Neuronal stem cell (in vitro differentiated cells): ENCODE data around the gene AAMP.

Experiments used
- DNase-seq: peaks from one replicate; pipeline ENCODE4 v3.0.0-alpha.2; 2013; ENCODE audit warnings: low spot score
- H2AFZ ChIP-seq: one replicate; pipeline ENCODE4 v1.6.1; 2013; ENCODE audit warnings: mild to moderate bottlenecking, low read length, inconsistent platforms
- H2AK5ac ChIP-seq: 2 replicates; pipeline ENCODE4 v1.6.1; 2013; ENCODE audit warnings: low read depth, mild to moderate bottlenecking, inconsistent platforms, low read length, moderate library complexity, mixed read lengths
- H2BK120ac ChIP-seq: 2 replicates; pipeline ENCODE4 v1.6.1; 2013; ENCODE audit warnings: low read depth, mild to moderate bottlenecking, inconsistent platforms, low read length, moderate library complexity, mixed read lengths
- H2BK12ac ChIP-seq: one replicate; pipeline ENCODE4 v1.6.1; 2013; ENCODE audit warnings: low read length, inconsistent platforms
- H2BK15ac ChIP-seq: 2 replicates; pipeline ENCODE4 v1.6.1; 2013; ENCODE audit warnings: mild to moderate bottlenecking, low read length, inconsistent platforms, mixed read lengths
- H2BK5ac ChIP-seq: one replicate; pipeline ENCODE4 v1.6.1; 2013; ENCODE audit warnings: inconsistent platforms, mild to moderate bottlenecking, low read length, moderate library complexity
- H3K14ac ChIP-seq: one replicate; pipeline ENCODE4 v1.6.1; 2013; ENCODE audit warnings: low read length, inconsistent platforms
- H3K18ac ChIP-seq: 2 replicates; pipeline ENCODE4 v1.6.1; 2013; ENCODE audit warnings: low read length, inconsistent platforms
- H3K23ac ChIP-seq: 2 replicates; pipeline ENCODE4 v1.6.1; 2013; ENCODE audit warnings: low read depth, mild to moderate bottlenecking, mixed read lengths, low read length, inconsistent platforms; ENCODE audit not compliant: poor library complexity
- H3K27ac ChIP-seq: replicated peaks from 3 replicates; pipeline ENCODE4 v1.5.1; 2013; ENCODE audit warnings: low read length, inconsistent platforms
- H3K27me3 ChIP-seq, 3 experiments: 2 replicates each; pipeline ENCODE4 v1.6.1; 2013; ENCODE audit warnings: low read length in 3 of 3, mild to moderate bottlenecking in 2 of 3, inconsistent platforms in 1 of 3, low read depth in 1 of 3, mixed read lengths in 1 of 3, moderate library complexity in 1 of 3; ENCODE audit not compliant: control insufficient read depth in 3 of 3, insufficient read depth in 3 of 3
- H3K36me3 ChIP-seq, 2 donors: replicated peaks in 1 of 2; 2 replicates each; pipeline ENCODE4 v1.6.1; 2013; ENCODE audit warnings: low read length in 2 of 2; ENCODE audit not compliant: control insufficient read depth in 2 of 2, insufficient read depth in 2 of 2
- H3K4ac ChIP-seq: 2 replicates; pipeline ENCODE4 v1.6.1; 2013; ENCODE audit warnings: inconsistent platforms, mild to moderate bottlenecking, low read length, moderate library complexity
- H3K4me1 ChIP-seq, 2 donors: 1 replicate in 1 of 2; 2 replicates in 1 of 2; pipeline ENCODE4 v1.6.1; 2013; ENCODE audit warnings: low read length in 2 of 2, low read depth in 1 of 2; ENCODE audit not compliant: control insufficient read depth in 2 of 2, insufficient read depth in 1 of 2
- H3K4me2 ChIP-seq: one replicate; pipeline ENCODE4 v1.6.1; 2013; ENCODE audit warnings: mild to moderate bottlenecking, low read length, inconsistent platforms; ENCODE audit not compliant: insufficient read depth, poor library complexity, severe bottlenecking
- H3K4me3 ChIP-seq, 2 donors: 2 replicates each; pipeline ENCODE4 v1.5.1; 2013; ENCODE audit warnings: low read length in 2 of 2, mild to moderate bottlenecking in 2 of 2, inconsistent platforms in 1 of 2, moderate library complexity in 1 of 2
- H3K79me1 ChIP-seq: one replicate; pipeline ENCODE4 v1.6.1; 2013; ENCODE audit warnings: low read depth, mild to moderate bottlenecking, inconsistent platforms, low read length, moderate library complexity
- H3K9ac ChIP-seq: one replicate; pipeline ENCODE4 v1.6.1; 2013; ENCODE audit warnings: mild to moderate bottlenecking, low read depth, low read length, inconsistent platforms; ENCODE audit not compliant: poor library complexity
- H3K9me3 ChIP-seq, 2 donors: replicated peaks in 1 of 2; 2 replicates each; pipeline versions ENCODE3 to v1.6.1; 2013; ENCODE audit warnings: low read length in 2 of 2, mild to moderate bottlenecking in 2 of 2, inconsistent platforms in 1 of 2, low read depth in 1 of 2, mixed read lengths in 1 of 2, moderate library complexity in 1 of 2; ENCODE audit not compliant: control insufficient read depth in 2 of 2, insufficient read depth in 1 of 2
- H4K8ac ChIP-seq: one replicate; pipeline ENCODE4 v1.6.1; 2013; ENCODE audit warnings: low read depth, mild to moderate bottlenecking, inconsistent platforms, low read length, moderate library complexity
- H4K91ac ChIP-seq: one replicate; pipeline ENCODE4 v1.6.1; 2013; ENCODE audit warnings: low read length, low read depth, mild to moderate bottlenecking, inconsistent platforms; ENCODE audit not compliant: poor library complexity
- WGBS, 2 donors: extraction: QIAGEN DNeasy Blood & Tissue Kit; methylation state at CpG; one replicate each; pipeline ENCODE4 v1.1.7; 2013; ENCODE audit warnings: missing lambda C conversion rate in 2 of 2, mixed read lengths in 1 of 2; ENCODE audit not compliant: insufficient read length in 2 of 2, insufficient replicate concordance in 1 of 2; ENCODE audit errors: extremely low coverage in 2 of 2; 5-methylcytosine and 5-hydroxymethylcytosine counted together

The AAMP gene

DNA sequence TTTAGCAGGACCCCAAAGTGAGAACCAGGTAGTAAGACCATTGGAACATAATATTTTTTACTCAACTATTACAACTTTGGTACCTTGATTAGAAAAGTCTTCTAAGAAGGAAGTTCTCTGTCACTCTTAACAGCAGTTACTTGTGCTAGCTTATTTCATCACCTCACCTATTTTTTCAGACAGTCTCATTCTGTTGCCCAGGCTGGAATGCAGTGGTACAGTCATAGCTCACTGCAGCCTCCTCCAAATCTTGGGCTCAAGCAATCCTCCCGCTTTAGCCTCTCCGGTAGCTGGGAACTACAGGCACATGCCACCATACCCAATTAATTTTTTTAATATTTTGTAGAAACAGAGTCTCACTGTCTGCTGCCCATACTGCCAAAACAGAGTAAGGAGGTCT lies 34.9 kb downstream of the AAMP start:
- no peak overlapping the region for H4K91ac ChIP-seq
- peaks cover 4% of the 10 kb centered on the region for H3K79me1 ChIP-seq
- no CpG with 5 or more reads among the region's 2 CpGs for WGBS, 2 donors
- no peak overlapping the region for H2BK5ac ChIP-seq
- H3K4me2 ChIP-seq, result no peak overlapping the region
- no peaks in the 10 kb centered on the region for H3K27me3 ChIP-seq
- no peak overlapping the region for H3K14ac ChIP-seq
- H3K27ac ChIP-seq, result no peak overlapping the region
- peaks cover 0 to 9% of the 10 kb centered on the region in 2 donors for H3K9me3 ChIP-seq
- H2BK120ac ChIP-seq, result no peak overlapping the region
- H3K4ac ChIP-seq, result no peak overlapping the region
- H3K4me1 ChIP-seq, result no peaks in the 10 kb centered on the region
- H3K18ac ChIP-seq, result no peak overlapping the region
- no peak overlapping the region for H2AK5ac ChIP-seq
- no peak overlapping the region for H3K9ac ChIP-seq
- no peak overlapping the region for H2BK15ac ChIP-seq
- no peak overlapping the region for H2BK12ac ChIP-seq
- H3K36me3 ChIP-seq, result peaks cover 21 to 96% of the 10 kb centered on the region in 2 donors
- no peak for DNase-seq
- H3K4me3 ChIP-seq, result no peak overlapping the region
- H4K8ac ChIP-seq, result no peak overlapping the region
- no peak overlapping the region for H3K23ac ChIP-seq
- H2AFZ ChIP-seq, result no peak overlapping the region

DNA sequence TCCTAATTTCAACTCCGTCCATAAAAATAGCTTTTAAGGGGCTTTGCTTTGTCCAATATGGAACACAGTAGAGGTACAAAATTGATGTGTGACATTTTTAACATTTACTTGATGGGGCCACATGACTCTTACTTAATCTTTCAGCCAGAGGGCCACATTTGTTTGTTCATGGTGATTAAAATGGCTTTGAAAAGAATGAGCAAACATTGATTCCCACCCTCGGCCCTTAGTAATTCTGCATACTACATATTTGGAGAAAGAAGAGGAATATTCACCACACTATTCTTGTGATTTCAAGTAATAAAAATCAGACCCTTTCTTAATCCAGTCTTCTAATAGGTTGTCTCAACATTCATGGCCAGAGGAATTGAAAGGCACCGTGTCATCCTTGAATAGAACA lies 35.4 kb downstream of the AAMP start:
- Histone ChIP-seq H3K4me1 (no peaks in the 10 kb centered on the region), H3K14ac (no peak overlapping the region), H3K4me3 (no peak overlapping the region), H2BK5ac (no peak overlapping the region), H2AFZ (no peak overlapping the region), H3K27ac (no peak overlapping the region), H3K79me1 (peaks cover 4% of the 10 kb centered on the region), H3K4ac (no peak overlapping the region), H3K18ac (no peak overlapping the region), H2BK12ac (no peak overlapping the region), H4K8ac (no peak overlapping the region), H3K4me2 (no peak overlapping the region), H3K9me3 (peaks cover 0 to 9% of the 10 kb centered on the region in 2 donors), H3K36me3 (peaks cover 23 to 97% of the 10 kb centered on the region in 2 donors), H2BK120ac (no peak overlapping the region), H3K23ac (no peak overlapping the region), H3K27me3 (no peaks in the 10 kb centered on the region), H2AK5ac (no peak overlapping the region), H3K9ac (no peak overlapping the region), H4K91ac (no peak overlapping the region), H2BK15ac (no peak overlapping the region)
- WGBS, 2 donors, result no CpG with 5 or more reads among the region's 3 CpGs
- no peak for DNase-seq

DNA sequence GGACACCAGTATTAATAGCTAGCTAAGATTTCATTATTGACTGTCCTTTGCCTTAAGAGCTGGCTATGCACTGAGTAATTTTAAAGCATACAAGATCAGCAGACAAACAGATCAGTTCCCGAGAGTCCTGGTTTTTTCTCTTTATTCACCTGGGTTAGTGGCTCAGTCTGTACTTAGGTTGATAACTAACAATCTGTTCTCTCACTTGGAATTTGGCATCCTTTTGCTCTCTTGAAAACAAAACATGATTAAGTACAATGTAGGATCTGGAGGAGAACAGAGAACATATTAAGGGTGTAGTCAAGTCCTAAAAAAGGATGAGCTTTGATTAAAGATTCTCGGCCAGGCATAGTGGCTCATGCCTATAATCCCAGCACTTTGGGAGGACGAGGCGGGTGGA lies 36.4 kb downstream of the AAMP start:
- no peak overlapping the region for H2BK120ac ChIP-seq
- no peak overlapping the region for H4K91ac ChIP-seq
- H3K4me3 ChIP-seq, result no peak overlapping the region
- no peaks in the 10 kb centered on the region for H3K4me1 ChIP-seq
- H3K9ac ChIP-seq, result no peak overlapping the region
- no peak overlapping the region for H3K27ac ChIP-seq
- H3K14ac ChIP-seq, result no peak overlapping the region
- no peak overlapping the region for H2BK15ac ChIP-seq
- no CpG with 5 or more reads among the region's 4 CpGs for WGBS, 2 donors
- H2AK5ac ChIP-seq, result no peak overlapping the region
- H3K23ac ChIP-seq, result no peak overlapping the region
- no peak overlapping the region for H4K8ac ChIP-seq
- peaks cover 18 to 97% of the 10 kb centered on the region in 2 donors for H3K36me3 ChIP-seq
- no peak overlapping the region for H2BK12ac ChIP-seq
- no peak overlapping the region for H2AFZ ChIP-seq
- peaks cover 4% of the 10 kb centered on the region for H3K79me1 ChIP-seq
- no peak for DNase-seq
- peaks cover 0 to 9% of the 10 kb centered on the region in 2 donors for H3K9me3 ChIP-seq
- no peak overlapping the region for H2BK5ac ChIP-seq
- H3K4ac ChIP-seq, result no peak overlapping the region
- H3K18ac ChIP-seq, result no peak overlapping the region
- no peak overlapping the region for H3K4me2 ChIP-seq
- no peaks in the 10 kb centered on the region for H3K27me3 ChIP-seq

- Histone ChIP-seq H3K4ac (no peak overlapping the region), H3K23ac (no peak overlapping the region), H3K27me3 (no peaks in the 10 kb centered on the region), H2AFZ (no peak overlapping the region), H3K36me3 (peaks cover 22 to 94% of the 10 kb centered on the region in 2 donors), H3K14ac (no peak overlapping the region), H4K91ac (no peak overlapping the region), H3K9ac (no peak overlapping the region), H3K9me3 (peaks cover 0 to 9% of the 10 kb centered on the region in 2 donors), H2BK12ac (no peak overlapping the region), H4K8ac (no peak overlapping the region), H3K27ac (no peak overlapping the region), H3K4me1 (no peaks in the 10 kb centered on the region), H3K79me1 (peaks cover 4% of the 10 kb centered on the region), H3K4me3 (no peak overlapping the region), H2AK5ac (no peak overlapping the region), H2BK120ac (no peak overlapping the region), H2BK5ac (no peak overlapping the region), H2BK15ac (no peak overlapping the region), H3K4me2 (no peak overlapping the region), H3K18ac (no peak overlapping the region)
- no CpG with 5 or more reads among the region's 1 CpG for WGBS, 2 donors
- DNase-seq, result no peak
Measured at GRCh38 chr2:218230882-218231281, 39.1 kb downstream of the AAMP start.
